ENCODE data around the gene UBXN1.
"Not testable (repeated sequence)": the region's sequence is repeated elsewhere in the genome, so short reads cannot be mapped to it uniquely, and the experiment has no call there.

Gene UBXN1

DNA sequence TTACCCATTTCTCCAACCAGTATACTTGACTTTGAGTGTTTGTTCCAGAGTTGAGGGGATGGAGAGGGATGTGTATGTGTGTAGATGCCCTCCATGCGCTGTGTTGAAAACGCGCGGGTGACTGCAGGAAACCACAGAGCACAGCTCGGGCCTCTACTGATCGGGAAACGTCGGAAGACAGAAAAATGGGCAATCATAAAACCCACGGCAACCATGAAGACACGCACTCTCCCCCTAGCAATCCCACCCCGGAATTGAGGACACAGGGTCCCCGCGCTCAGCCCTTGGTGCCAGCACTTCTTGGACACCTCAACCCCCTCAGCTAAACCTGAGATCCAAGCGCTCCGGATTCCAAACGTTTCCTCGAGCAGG, 7.7 kb downstream of the UBXN1 start:
- no peak for FAIRE-seq

DNA sequence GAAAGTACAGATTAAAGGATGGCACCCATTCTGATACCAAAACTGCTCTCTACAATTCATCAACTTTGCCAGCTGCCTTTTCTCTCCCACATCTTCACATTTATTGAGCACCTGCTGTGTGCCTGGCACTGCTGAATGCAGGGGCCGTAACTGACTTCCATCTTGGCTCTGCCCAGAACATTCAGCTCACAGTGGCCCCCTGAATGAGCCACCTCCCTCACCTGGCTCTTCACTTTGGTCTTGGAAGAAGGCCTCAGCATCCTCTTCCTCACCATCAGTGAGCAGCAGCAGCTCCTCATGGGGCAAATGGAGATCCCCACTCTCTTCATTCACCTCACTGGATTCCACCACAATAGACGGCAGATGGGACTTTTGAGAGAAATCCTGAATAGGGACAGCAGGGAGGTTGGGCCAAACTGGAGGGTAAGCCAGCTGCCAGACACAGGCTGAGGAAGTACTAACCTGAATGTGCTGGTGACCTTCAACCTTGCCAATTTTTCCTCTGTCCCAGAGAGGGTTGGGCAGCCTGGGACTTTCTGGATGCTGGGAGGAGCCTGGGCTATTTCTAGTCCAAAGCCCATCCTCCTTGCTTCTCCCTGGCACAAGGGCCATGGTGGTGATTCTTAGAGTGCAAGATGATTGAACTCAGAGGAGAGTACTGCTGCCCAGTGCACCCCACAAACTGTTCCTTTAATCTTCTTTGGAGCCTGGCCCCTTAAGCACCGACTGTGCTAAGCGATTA, 9.3 kb downstream of the UBXN1 start:
- no peak for FAIRE-seq

DNA sequence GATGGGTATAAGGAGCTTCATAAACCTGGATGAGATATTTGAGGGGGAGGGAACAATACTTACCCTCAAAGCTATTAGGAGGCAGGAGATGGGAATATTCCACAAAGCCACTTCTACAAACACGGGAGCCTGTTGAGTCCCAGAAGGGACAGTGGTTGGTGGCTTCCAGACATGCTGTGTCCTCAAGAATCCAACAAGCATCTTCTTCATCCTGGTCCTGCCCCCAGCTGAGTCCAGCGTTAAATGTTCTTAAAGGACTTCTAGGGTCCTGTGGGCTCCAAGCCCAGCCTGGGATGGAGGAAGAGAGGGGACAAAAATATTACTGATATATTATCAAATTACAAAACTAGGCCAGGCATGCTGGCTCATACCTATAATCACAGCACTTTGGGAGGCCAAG, 11.4 kb downstream of the UBXN1 start:
- FAIRE-seq: no peak

- FAIRE-seq: no peak
Measured at GRCh38 chr11:62666259-62666926, 12.5 kb downstream of the UBXN1 start.

DNA sequence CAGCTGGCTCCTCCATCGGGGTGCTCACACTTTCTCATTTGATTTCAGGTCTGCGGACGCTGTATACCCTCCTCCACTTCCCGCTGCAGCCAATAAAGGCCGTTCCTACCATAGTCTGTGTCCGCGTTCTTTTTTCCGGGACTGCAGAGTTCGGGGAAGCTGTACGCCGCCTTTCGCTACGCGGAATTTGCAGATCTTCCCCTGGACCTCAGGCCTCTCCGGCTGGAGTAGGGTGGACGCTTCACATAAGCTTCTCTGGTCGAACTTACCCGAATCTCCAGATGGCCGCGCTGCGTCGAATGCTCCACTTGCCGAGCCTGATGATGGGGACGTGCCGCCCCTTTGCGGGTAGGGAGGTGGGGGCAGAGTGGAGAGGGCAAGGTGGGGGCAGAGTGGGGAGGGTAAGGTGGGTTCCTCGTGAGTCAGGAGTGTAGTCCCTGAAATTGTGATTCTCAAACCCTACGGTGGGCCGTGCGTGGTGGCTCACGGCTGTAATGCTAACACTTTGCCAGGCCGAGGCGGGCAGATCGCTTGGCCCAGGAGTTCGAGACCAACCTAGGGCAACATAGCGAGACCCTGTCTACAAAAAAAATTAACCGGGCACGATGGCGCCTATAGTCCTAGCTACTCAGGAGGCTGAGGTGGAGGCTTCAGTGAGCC, 13.1 kb downstream of the UBXN1 start:
- FAIRE-seq: no peak

DNA sequence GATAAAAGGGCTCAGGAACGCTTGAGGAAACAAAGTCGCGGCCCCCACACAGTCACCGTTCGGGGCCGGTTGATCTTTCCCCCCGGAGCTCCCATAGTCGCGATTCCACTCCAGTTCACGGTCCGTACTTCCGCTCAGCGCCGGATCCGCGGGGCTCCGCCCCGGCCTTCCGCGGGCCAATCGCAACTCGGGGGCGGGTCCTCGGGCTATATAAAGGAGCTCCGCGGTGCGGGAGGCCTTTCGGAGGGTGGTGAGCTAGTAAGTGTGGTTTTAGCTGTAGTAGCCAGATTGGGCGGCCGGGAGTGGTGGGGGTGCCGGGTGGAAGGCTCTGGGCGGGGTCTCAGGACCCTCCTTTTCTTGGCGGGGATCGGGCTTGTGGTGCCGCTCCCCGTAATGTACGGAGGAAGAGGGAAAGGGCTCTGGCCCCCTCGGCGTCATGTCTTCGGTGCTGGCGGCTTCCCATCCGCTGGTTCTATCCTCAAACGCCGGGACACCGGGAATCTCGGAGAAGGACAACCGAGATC, 13.7 kb downstream of the UBXN1 start, which contains the start of the genes C11orf98 and CSKMT:
C11orf98 (minus strand) TSS at position 136 of the 524 bp plus-strand sequence; CDS start at position 95, 41 bp downstream.
CSKMT (plus strand) TSS at position 238 of the 524 bp plus-strand sequence. CDS start 568 bp downstream, outside the sequence.
- FAIRE-seq: no peak

- no peak for FAIRE-seq
Measured at GRCh38 chr11:62664405-62665074, 14.3 kb downstream of the UBXN1 start.

DNA sequence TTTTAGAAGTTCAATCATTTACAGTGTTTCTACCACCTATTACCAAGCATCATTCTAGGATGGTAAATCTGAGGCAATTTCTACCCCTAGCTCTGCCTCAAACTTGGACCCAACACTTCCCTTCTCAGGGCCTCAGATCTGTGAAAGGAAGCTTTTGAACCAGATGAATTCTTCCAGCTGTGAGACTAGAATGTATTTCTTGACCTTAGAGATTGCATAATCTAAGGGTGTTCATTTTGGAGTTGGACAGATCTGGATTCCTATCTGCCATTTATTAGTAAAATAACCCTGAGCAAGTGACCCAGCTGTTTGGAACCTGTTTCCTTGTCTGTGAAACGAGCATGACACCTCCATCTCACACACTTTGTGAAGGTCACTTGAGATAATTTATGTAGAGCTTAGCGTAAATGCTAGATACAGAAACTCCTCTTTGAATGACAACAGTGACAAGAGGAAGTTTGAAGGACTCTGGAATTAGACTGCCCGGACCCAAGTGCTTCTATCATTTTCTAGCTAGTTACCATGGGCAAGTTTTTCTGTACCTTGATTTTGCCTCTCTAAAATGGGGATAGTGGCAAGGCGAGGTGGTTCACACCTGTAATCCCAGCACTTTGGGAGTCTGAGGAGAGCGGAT, 22.0 kb downstream of the UBXN1 start:
- no peak for FAIRE-seq

- FAIRE-seq: no peak
Measured at GRCh38 chr11:62654297-62654696, 24.6 kb downstream of the UBXN1 start.

DNA sequence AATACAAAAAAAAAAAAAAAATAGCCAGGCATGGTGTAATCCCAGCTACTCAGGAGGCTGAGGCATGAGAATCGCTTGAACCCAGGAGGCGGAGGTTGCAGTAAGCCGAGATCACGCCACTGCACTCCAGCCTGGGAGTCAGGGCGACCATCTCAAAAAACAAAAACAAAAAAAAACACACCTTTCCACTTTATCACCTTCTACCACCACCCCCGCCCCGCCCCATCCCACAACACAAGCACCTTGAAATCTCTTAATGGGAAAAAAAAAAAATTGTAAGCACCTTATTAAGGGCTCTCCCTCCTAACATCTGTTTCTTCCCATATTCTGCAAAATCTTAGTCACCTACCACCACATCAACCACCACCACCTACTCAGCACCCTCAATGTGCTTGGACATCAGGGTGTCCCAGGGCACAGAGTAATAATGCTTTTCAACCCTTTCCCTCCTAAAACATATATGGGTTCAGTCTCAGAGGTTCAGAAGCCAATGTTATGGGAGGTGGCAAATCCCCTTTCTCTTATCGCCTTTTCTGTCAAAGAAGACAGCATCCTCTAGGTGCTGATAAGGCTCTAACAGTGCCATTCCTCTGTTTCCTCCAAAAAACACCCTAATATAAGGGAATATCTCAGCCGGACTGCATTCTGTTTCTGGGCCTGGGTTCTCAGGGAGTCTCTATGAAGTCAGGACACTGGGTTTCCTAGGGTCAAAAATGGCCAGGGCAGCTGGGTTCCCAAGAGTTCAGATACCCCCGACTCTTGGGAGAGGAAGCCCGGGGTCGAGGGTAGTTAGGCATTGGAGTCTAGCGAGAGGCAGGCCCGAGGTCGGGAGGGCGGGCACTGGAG, 26.5 kb downstream of the UBXN1 start:
- FAIRE-seq: no peak

DNA sequence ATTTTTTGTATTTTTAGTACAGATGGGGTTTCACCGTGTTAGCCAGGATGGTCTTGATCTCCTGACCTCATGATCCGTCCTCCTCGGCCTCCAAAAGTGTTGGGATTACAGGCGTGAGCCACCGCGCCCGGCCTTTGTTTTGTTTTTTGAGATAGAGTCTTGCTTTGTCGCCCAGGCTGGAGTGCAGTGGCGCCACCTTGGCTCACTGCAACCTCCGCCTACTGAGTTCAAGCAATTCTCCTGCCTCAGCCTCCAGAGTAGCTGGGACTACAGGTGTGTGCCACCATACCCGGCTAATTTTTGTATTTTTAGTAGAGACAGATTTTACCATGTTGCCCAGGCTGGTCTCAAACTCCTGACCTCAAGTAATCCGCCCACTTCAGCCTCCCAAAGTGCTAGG, 28.6 kb downstream of the UBXN1 start:
- not testable (repeated sequence) for FAIRE-seq

DNA sequence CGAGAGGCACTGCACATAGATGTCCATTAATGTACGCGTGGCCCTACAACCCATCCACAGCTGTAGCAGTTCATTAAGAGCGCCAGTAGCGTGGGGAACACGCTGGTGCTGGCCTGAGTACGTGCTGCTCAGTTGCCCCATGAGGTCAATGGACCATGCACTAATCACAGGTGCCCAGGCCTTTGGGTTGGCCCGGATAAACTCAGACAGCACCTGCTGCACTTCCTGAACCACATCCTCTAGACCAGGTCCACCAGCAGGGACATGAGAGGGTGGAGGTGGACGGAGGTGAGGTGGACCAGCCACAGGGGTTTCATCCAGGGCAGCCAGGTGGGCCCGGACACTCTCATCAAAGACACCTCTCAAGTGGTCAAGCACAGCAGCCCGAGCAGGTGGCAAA, 29.4 kb downstream of the UBXN1 start:
- FAIRE-seq: no peak

- FAIRE-seq: no peak
Measured at GRCh38 chr11:62648967-62649364, 29.9 kb downstream of the UBXN1 start.

DNA sequence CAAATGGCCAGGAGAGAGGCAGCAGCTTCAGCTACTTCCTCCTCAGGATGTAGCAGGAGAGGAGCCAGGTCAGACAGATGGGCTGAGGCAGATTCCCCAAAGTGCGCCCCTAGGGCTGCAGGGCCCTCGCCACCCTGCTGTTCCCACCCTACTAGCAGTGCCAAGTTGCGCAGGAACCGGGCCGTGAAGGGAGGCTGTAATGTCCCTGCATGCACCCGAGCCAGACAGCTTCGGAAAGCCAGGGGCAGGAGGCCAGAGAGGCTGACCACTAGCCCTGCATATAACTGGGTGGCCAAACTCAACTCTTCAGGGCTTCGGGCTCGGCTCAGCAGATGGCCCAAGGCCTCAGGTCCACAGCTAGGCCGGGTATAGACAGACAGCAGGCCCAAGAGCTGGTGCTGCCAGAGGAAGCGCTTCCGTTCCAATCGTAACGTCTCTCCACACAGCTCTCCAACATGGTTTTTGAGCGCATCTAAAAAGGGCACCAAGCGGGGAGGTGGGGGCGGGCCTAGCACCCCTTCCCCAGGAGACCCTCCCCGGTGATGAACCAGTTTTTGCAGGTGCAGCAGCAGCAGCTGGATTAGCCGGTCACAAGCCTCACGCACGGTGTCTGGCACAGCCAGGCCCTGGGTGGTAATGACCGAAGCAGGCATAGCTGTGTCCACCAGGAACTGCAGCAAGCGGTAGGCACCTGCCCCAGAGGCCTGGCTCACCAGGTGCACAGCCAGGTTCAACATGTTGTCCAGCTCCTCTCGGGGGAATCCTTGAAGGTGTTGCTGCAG, 30.5 kb downstream of the UBXN1 start:
- FAIRE-seq: no peak

DNA sequence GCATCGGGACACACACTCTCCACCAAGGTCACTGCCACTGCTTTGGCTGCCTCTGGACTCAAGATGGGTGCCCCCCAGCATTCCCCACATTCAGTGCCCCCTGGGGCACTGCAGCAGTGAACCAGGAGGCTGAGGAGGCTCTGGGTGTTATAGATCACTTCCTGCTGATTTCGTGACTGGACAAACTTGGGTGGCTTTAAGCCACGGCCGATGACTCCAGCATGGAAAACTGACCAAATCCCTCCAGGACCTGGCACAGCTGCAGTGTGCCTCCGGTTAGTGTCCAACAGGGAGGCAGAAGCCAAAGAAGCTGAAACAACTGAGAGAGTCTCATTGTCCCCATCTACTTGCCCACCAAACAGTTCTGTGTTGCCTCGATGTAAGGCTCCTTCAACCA, 31.3 kb downstream of the UBXN1 start:
- FAIRE-seq: no peak

GRCh38 chr11:62646825-62647608, 31.9 kb downstream of the UBXN1 start:
- no peak for FAIRE-seq

- peak; percentile 55 for FAIRE-seq
Measured at GRCh38 chr11:62645946-62646824, 32.7 kb downstream of the UBXN1 start, which contains the start of gene GANAB. TSS of gene GANAB (minus strand) at chr11:62646613. CDS start at chr11:62646599, 14 bp downstream.

DNA sequence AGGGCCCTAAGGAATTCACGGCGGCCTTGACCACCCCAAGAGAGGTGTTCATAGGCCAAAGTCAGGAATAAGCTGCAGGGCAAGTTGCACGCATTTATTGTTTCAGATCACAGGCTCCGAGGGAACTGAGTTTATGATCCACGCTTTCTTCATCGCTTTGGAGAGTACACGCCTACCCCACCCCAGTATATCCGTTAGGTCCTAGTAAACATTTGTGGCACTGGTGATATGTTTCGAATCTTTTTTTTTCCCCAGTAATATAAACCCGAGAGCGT, 33.3 kb downstream of the UBXN1 start:
- no peak for FAIRE-seq

GRCh38 chr11:62644220-62644619, 34.7 kb downstream of the UBXN1 start:
- FAIRE-seq: no peak

All from islet of Langerhans (tissue), 1 donor.